Liver (tissue), 9 donors: ENCODE measurements around the gene CFTR. TPM values are rescaled to one million over a fixed set of nuclear protein-coding genes. Genes with fewer than 3 reads are reported as not detected.

Experiments used
- DNase-seq: peaks from one replicate; pipeline ENCODE4 v3.0.0-alpha.2; 2017; ENCODE audit warnings: low spot score
- H3K27ac ChIP-seq, 2 donors: one replicate each; pipeline ENCODE4 v1.7.0; 2013; ENCODE audit warnings: inconsistent platforms in 2 of 2, low read length in 2 of 2, control low read depth in 1 of 2, low read depth in 1 of 2, mild to moderate bottlenecking in 1 of 2
- H3K27me3 ChIP-seq, 4 donors: one replicate each; pipeline versions ENCODE4 v1.6.1 to v1.7.0; 2013; ENCODE audit warnings: low read length in 3 of 4, inconsistent platforms in 1 of 4, mild to moderate bottlenecking in 1 of 4, moderate library complexity in 1 of 4; ENCODE audit not compliant: control insufficient read depth in 4 of 4, insufficient read depth in 4 of 4
- H3K36me3 ChIP-seq, 4 donors: one replicate each; pipeline versions ENCODE4 v1.6.1 to v1.7.0; 2013; ENCODE audit warnings: low read length in 3 of 4, mild to moderate bottlenecking in 3 of 4, low read depth in 1 of 4, moderate library complexity in 1 of 4; ENCODE audit not compliant: control insufficient read depth in 4 of 4, insufficient read depth in 3 of 4
- H3K4me1 ChIP-seq, 4 donors: one replicate each; pipeline versions ENCODE4 v1.6.1 to v1.7.0; 2013; ENCODE audit warnings: low read length in 3 of 4, mild to moderate bottlenecking in 3 of 4, moderate library complexity in 1 of 4; ENCODE audit not compliant: control insufficient read depth in 4 of 4, insufficient read depth in 4 of 4
- H3K4me3 ChIP-seq, 3 donors: one replicate each; pipeline versions ENCODE4 v1.6.1 to v1.7.0; 2013; ENCODE audit warnings: low read length in 3 of 3, control low read depth in 1 of 3, low read depth in 1 of 3, mild to moderate bottlenecking in 1 of 3
- H3K9ac ChIP-seq, 2 donors: one replicate each; pipeline ENCODE4 v1.7.0; 2013; ENCODE audit warnings: low read length in 2 of 2, mild to moderate bottlenecking in 2 of 2, moderate library complexity in 2 of 2, control low read depth in 1 of 2, low read depth in 1 of 2
- H3K9me3 ChIP-seq, 4 donors: one replicate each; pipeline versions ENCODE4 v1.6.1 to v1.7.0; 2013; ENCODE audit warnings: low read length in 3 of 4; ENCODE audit not compliant: control insufficient read depth in 4 of 4
- ATF3 ChIP-seq: IDR thresholded peaks from 2 replicates; pipeline ENCODE4 v1.6.1; 2016; ENCODE audit warnings: antibody characterized with exemption
- CTCF ChIP-seq: fragments of 150-350 bp; IDR thresholded peaks from 2 replicates; pipeline ENCODE4 v1.5.1; 2017; ENCODE audit warnings: improper control_type of control experiment, low read depth, low read length; ENCODE audit not compliant: missing input control
- EGR1 ChIP-seq, 2 donors: IDR thresholded peaks; 2 replicates each; pipeline ENCODE4 v1.6.1; 2016 to 2018; ENCODE audit warnings: antibody characterized with exemption in 2 of 2, low read depth in 2 of 2
- FOXA1 ChIP-seq: IDR thresholded peaks from 2 replicates; pipeline ENCODE4 v1.6.1; 2016; ENCODE audit warnings: antibody characterized with exemption
- FOXA2 ChIP-seq: IDR thresholded peaks from 2 replicates; pipeline ENCODE4 v1.6.1; 2016; ENCODE audit warnings: antibody characterized with exemption
- GABPA ChIP-seq, 2 donors: IDR thresholded peaks in 1 of 2; conservative IDR thresholded peaks in 1 of 2; 2 replicates each; pipeline ENCODE4 v1.6.1; 2016; ENCODE audit warnings: antibody characterized with exemption in 2 of 2, mild to moderate bottlenecking in 1 of 2, moderate library complexity in 1 of 2
- HNF4A ChIP-seq, 2 donors: conservative IDR thresholded peaks; 2 replicates each; pipeline ENCODE4 v1.6.1; 2016; ENCODE audit warnings: antibody characterized with exemption in 2 of 2, mild to moderate bottlenecking in 2 of 2
- HNF4G ChIP-seq: IDR thresholded peaks from 2 replicates; pipeline ENCODE4 v1.6.1; 2016; ENCODE audit warnings: antibody characterized with exemption
- JUND ChIP-seq, 2 donors: IDR thresholded peaks; 2 replicates each; pipeline ENCODE4 v1.6.1; 2016; ENCODE audit warnings: antibody characterized with exemption in 2 of 2
- MAX ChIP-seq: IDR thresholded peaks from 2 replicates; pipeline ENCODE4 v1.6.1; 2016; ENCODE audit warnings: antibody characterized with exemption
- NR2F2 ChIP-seq: IDR thresholded peaks from 2 replicates; pipeline ENCODE4 v1.6.1; 2016; ENCODE audit warnings: antibody characterized with exemption
- RAD21 ChIP-seq, 2 donors: IDR thresholded peaks; 2 replicates each; pipeline ENCODE4 v1.6.1; 2016; ENCODE audit warnings: antibody characterized with exemption in 2 of 2, mild to moderate bottlenecking in 2 of 2
- REST ChIP-seq: IDR thresholded peaks from 2 replicates; pipeline ENCODE4 v1.6.1; 2016; ENCODE audit warnings: antibody characterized with exemption, mild to moderate bottlenecking
- RXRA ChIP-seq, 2 donors: IDR thresholded peaks; 2 replicates each; pipeline ENCODE4 v1.6.1; 2017 to 2018; ENCODE audit warnings: antibody characterized with exemption in 2 of 2, mild to moderate bottlenecking in 1 of 2
- SP1 ChIP-seq: IDR thresholded peaks from 2 replicates; pipeline ENCODE4 v1.6.1; 2018; ENCODE audit warnings: antibody characterized with exemption, mild to moderate bottlenecking
- TAF1 ChIP-seq: conservative IDR thresholded peaks from 2 replicates; pipeline ENCODE4 v1.6.1; 2016; ENCODE audit warnings: antibody characterized with exemption, mild to moderate bottlenecking
- YY1 ChIP-seq: IDR thresholded peaks from 2 replicates; pipeline ENCODE4 v1.6.1; 2016; ENCODE audit warnings: antibody characterized with exemption, mild to moderate bottlenecking
- ZBTB33 ChIP-seq: IDR thresholded peaks from 2 replicates; pipeline ENCODE4 v1.6.1; 2016; ENCODE audit warnings: antibody characterized with exemption
- WGBS: extraction: QIAGEN DNeasy Blood & Tissue Kit; methylation state at CpG from one replicate; pipeline ENCODE4 v1.1.7; 2013; 5-methylcytosine and 5-hydroxymethylcytosine counted together
- polyA plus RNA-seq, 2 donors: library from polyadenylated mRNA; stranded (reverse) in 1 of 2; unstranded in 1 of 2; fragments of 200-250 nt in 1 of 2; fragments of >200 nt in 1 of 2; fragmentation: Nextera tagmentation in 1 of 2; extraction: Ambion mirVana in 1 of 2; gene quantifications; one replicate each; pipeline versions ENCODE4 v1.2.1 to v1.2.3, GENCODE V29; 2013 to 2015
- total RNA-seq, 2 donors: library from RNA; depleted of rRNA; stranded (reverse); fragments of >200 nt; gene quantifications; one replicate each; pipeline ENCODE4 v1.2.3, GENCODE V29; 2014
- donor health status: healthy.
- donor health status: healthy.
- donor health status: healthy.
- donor health status: healthy.
- donor health status: healthy.

CFTR gene
- total and polyA plus RNA-seq, 4 donors, result 0.75 to 10.5 (median 1.3) TPM

GRCh38 chr7:117544061-117544460 is 64.2 kb downstream of the CFTR start:
- Histone ChIP-seq H3K36me3 (no peaks in the 10 kb centered on the region), H3K27ac (no peak overlapping the region), H3K9ac (no peak overlapping the region), H3K27me3 (no peaks in the 10 kb centered on the region), H3K4me1 (no peaks in the 10 kb centered on the region), H3K9me3 (no peaks in the 10 kb centered on the region), H3K4me3 (no peak overlapping the region)
- TF ChIP-seq SP1 (no peak), RAD21 (IDR thresholded peaks at IDR 0.05) (no peak), GABPA (IDR thresholded peaks at IDR 0.05 in 1 of 2, conservative IDR thresholded peaks at IDR 0.05 in 1 of 2) (no peak), EGR1 (IDR thresholded peaks at IDR 0.05; ENCODE audit: low read depth in 2 of 2) (no peak), MAX (no peak), HNF4G (no peak), ATF3 (no peak), YY1 (no peak), HNF4A (conservative IDR thresholded peaks at IDR 0.05) (no peak), TAF1 (no peak), JUND (IDR thresholded peaks at IDR 0.05) (no peak), FOXA2 (no peak), RXRA (IDR thresholded peaks at IDR 0.05) (no peak), CTCF (no peak), ZBTB33 (no peak), REST (no peak), FOXA1 (no peak), NR2F2 (no peak)
- DNase-seq, result no peak
- WGBS, result 77% methylated on average over 2 of the region's 2 CpGs

GRCh38 chr7:117548035-117548434 is 68.2 kb downstream of the CFTR start:
- H3K36me3 ChIP-seq, result no peaks in the 10 kb centered on the region
- H3K9me3 ChIP-seq, result no peaks in the 10 kb centered on the region
- H3K27me3 ChIP-seq, result no peaks in the 10 kb centered on the region
- TF ChIP-seq NR2F2, result no peak
- TF ChIP-seq CTCF, result no peak
- TF ChIP-seq RXRA (IDR thresholded peaks at IDR 0.05), result no peak
- TF ChIP-seq MAX, result no peak
- TF ChIP-seq HNF4A (conservative IDR thresholded peaks at IDR 0.05), result no peak
- TF ChIP-seq TAF1, result no peak
- no peak for TF ChIP-seq GABPA (IDR thresholded peaks at IDR 0.05 in 1 of 2, conservative IDR thresholded peaks at IDR 0.05 in 1 of 2)
- TF ChIP-seq REST, result no peak
- TF ChIP-seq SP1, result no peak
- no peak for TF ChIP-seq YY1
- no peak for DNase-seq
- H3K9ac ChIP-seq, result no peak overlapping the region
- H3K4me1 ChIP-seq, result no peaks in the 10 kb centered on the region
- no peak overlapping the region for H3K27ac ChIP-seq
- no peak overlapping the region for H3K4me3 ChIP-seq
- WGBS, result 87% methylated on average over 2 of the region's 2 CpGs
